ENCODE data around the gene CDKL2.

DNA sequence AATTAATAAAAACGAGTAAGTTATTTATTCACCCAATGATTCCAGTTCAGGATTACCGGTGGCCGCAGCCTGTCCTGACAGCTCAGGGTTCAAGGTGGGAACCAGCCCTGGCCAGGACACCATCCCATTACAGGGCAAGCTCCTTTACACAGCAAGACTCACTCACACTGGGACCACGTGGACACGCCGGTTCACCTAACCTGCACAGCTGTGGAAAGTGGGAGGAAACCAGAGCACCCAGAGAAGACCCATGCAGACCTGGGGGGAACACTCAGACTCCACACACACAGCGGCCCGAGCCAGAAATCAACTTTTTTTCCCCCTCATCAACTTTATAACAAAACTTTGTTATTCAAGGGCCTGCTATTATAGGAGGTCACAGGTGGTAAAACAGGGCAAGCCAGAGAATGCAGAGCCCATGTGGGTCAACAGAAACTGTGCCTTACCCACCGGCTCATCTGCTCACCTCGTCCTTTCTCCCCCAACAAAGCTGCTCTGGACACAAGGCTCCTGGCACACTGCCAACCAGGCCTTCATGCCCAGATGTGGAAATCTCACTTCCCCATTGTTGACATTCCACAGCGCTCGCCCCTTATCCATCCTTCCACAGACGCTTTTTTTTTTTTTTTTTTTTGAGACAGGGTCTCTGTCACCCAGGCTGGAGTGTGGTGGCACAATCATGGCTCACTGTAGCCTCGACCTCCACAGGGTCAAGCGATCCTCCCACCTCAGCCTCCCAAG, 82.5 kb downstream of the CDKL2 start:
- TF ChIP-seq EZH2 (IDR thresholded peaks at IDR 0.05; ENCODE audit: low read depth): no peak
- TF ChIP-seq, protein P1, sequence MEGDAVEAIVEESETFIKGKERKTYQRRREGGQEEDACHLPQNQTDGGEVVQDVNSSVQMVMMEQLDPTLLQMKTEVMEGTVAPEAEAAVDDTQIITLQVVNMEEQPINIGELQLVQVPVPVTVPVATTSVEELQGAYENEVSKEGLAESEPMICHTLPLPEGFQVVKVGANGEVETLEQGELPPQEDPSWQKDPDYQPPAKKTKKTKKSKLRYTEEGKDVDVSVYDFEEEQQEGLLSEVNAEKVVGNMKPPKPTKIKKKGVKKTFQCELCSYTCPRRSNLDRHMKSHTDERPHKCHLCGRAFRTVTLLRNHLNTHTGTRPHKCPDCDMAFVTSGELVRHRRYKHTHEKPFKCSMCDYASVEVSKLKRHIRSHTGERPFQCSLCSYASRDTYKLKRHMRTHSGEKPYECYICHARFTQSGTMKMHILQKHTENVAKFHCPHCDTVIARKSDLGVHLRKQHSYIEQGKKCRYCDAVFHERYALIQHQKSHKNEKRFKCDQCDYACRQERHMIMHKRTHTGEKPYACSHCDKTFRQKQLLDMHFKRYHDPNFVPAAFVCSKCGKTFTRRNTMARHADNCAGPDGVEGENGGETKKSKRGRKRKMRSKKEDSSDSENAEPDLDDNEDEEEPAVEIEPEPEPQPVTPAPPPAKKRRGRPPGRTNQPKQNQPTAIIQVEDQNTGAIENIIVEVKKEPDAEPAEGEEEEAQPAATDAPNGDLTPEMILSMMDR (conservative IDR thresholded peaks at IDR 0.05): no peak

All from PC-9 (cell line).